Right lobe of liver (tissue), 4 donors: ENCODE measurements around the gene FOXP4.

ENCODE experiments used
- CTCF ChIP-seq, 4 donors: fragments of 200-600 bp in 3 of 4; fragments of 450-650 bp in 1 of 4; IDR thresholded peaks; one replicate each; pipeline versions ENCODE4 v1.5.1 to v1.8.0; 2016 to 2022; ENCODE audit warnings: antibody characterized with exemption in 4 of 4, mild to moderate bottlenecking in 2 of 4
- POLR2A ChIP-seq: fragments of 450-650 bp; IDR thresholded peaks from one replicate; pipeline ENCODE4 v1.6.1; 2017; ENCODE audit warnings: antibody characterized with exemption, mild to moderate bottlenecking
- donor health status: DM: no; HTN: no; CAD: no.
- donor health status: DM: no; HTN: no; CAD: no.
- donor health status: DM: no; HTN: yes; CAD: no.

- TF ChIP-seq CTCF (IDR thresholded peaks at IDR 0.05) (no peak), POLR2A (no peak)
Measured at GRCh38 chr6:41572613-41573012, 26.4 kb downstream of the FOXP4 start.
